Upper lobe of right lung (tissue), 1 donor: ENCODE measurements around the gene TNFRSF19. TPM values are rescaled to one million over a fixed set of nuclear protein-coding genes. Genes with fewer than 3 reads are reported as not detected.

Experiments
- ATAC-seq: fragments of 200-7000 bp; cut with Tn5 transposase; one replicate; pipeline ENCODE4 v1.9.1; 2020; ENCODE audit warnings: mild to moderate bottlenecking, moderate library complexity
- DNase-seq: peaks from one replicate; pipeline ENCODE4 v3.0.0-alpha.2; 2020
- H3K27ac ChIP-seq: fragments of 200-600 bp; one replicate; pipeline ENCODE4 v1.8.0; 2022
- H3K27me3 ChIP-seq: fragments of 200-600 bp; one replicate; pipeline ENCODE4 v1.8.0; 2022; ENCODE audit warnings: mild to moderate bottlenecking
- H3K36me3 ChIP-seq: fragments of 200-600 bp; one replicate; pipeline ENCODE4 v1.8.0; 2022
- H3K4me1 ChIP-seq: fragments of 200-600 bp; one replicate; pipeline ENCODE4 v1.8.0; 2022
- H3K4me3 ChIP-seq: fragments of 200-600 bp; one replicate; pipeline ENCODE4 v1.8.0; 2022; ENCODE audit warnings: mild to moderate bottlenecking
- H3K9me3 ChIP-seq: fragments of 200-600 bp; one replicate; pipeline ENCODE4 v1.8.0; 2022
- intact Hi-C: fragments of 100-400 bp; cut with DNase I; formaldehyde crosslinking; loops from one replicate; pipeline ENCODE4 v1.11.0; 2022
- total RNA-seq: library from RNA; stranded (reverse); fragmentation: NEBNext Ultra II Directional; extraction: Animal tissue kit (Norgen Biotek cat#: 25700); gene quantifications from one replicate; pipeline ENCODE4 v1.2.1, GENCODE V29; 2021
- TF ChIP-seq, protein P1 (sequence below): fragments of 200-600 bp; IDR thresholded peaks from one replicate; pipeline ENCODE4 v1.8.0; 2022; ENCODE audit warnings: antibody characterized with exemption
- donor health status: DM: no; HTN: yes; CAD: no; lungs with severe emphysema.

The TNFRSF19 gene
- total RNA-seq, 1 donor from 2014 or later, result 17.9 TPM

DNA sequence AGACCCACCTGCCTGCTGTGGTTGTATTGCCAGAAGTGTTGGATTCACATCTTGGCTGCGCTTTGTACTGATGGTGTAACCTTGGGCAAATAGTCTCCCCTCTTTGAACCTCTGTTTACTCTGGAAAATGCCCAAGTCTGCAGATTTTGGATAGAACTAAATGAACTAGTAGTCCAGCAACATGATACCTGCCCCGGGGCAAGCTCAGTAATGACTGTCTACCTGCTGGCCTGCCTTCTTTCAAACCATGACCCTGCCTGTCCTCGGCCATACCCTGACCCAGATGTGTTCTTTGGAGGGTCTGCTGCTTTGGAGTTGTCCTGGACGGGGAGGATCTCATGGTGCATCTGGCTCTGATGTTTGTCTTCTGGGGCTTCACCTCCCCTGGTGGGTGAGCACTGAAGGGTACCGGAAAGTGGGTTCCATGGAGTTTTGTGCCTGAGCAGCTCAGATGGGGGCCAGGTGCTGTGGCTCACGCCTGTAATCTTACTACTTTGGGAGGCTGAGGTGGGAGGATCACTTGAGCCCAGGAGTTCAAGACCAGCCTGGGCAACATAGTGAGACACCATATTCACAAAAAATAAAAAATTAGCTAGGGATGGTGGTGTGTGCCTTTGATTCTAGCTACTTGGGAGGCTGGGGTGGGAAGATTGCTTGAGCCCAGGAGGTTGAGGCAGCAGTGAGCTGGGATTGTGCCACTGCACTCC is 59.5 kb downstream of the TNFRSF19 start:
- intact Hi-C loops, result no loop called here
- Histone ChIP-seq H3K4me3 (no peak overlapping the region), H3K27me3 (no peaks in the 10 kb centered on the region), H3K9me3 (no peaks in the 10 kb centered on the region), H3K36me3 (no peaks in the 10 kb centered on the region), H3K4me1 (no peaks in the 10 kb centered on the region), H3K27ac (no peak overlapping the region)
- TF ChIP-seq, protein P1, sequence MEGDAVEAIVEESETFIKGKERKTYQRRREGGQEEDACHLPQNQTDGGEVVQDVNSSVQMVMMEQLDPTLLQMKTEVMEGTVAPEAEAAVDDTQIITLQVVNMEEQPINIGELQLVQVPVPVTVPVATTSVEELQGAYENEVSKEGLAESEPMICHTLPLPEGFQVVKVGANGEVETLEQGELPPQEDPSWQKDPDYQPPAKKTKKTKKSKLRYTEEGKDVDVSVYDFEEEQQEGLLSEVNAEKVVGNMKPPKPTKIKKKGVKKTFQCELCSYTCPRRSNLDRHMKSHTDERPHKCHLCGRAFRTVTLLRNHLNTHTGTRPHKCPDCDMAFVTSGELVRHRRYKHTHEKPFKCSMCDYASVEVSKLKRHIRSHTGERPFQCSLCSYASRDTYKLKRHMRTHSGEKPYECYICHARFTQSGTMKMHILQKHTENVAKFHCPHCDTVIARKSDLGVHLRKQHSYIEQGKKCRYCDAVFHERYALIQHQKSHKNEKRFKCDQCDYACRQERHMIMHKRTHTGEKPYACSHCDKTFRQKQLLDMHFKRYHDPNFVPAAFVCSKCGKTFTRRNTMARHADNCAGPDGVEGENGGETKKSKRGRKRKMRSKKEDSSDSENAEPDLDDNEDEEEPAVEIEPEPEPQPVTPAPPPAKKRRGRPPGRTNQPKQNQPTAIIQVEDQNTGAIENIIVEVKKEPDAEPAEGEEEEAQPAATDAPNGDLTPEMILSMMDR, result no peak
- ATAC-seq, result peak; percentile 72
- no peak for DNase-seq

DNA sequence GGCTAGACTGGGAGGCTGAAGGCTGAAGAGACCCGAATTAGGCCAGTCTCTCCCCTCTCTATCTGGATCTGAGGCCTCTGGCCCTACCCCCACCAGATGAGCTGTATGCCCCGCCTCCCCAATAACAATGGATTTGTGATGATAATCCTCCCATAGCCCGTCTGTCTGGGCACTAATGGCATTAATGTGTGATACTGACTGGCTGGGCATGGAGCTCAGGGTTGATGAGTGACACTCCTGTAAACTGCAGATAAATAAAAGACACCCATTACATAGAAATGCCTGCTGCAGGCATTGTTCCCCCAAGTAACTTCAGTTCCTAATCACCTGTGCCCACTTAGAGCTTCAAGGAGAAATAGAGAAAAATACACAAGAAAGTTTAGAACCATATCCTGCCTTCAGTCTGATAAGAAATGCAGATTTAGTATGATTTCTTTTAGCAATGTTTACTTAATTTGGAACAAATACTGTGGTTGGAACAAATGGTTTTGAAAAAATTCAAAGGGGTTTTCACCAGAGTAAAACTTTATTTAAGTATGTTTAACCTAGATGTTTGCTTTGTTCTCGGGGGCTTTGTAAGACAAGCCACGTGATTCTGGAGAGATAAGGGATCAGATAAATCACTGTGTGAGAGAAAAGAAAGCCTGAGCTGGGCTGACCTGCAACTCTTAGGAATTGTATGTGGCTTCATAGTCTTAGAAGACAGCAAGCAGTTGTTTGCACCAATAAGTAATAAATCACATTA is 60.3 kb downstream of the TNFRSF19 start:
- TF ChIP-seq, protein P1, result no peak
- intact Hi-C loops, result no loop called here
- no peaks in the 10 kb centered on the region for H3K4me1 ChIP-seq
- H3K9me3 ChIP-seq, result no peaks in the 10 kb centered on the region
- ATAC-seq, result no peak
- H3K36me3 ChIP-seq, result no peaks in the 10 kb centered on the region
- no peak overlapping the region for H3K4me3 ChIP-seq
- H3K27me3 ChIP-seq, result no peaks in the 10 kb centered on the region
- H3K27ac ChIP-seq, result no peak overlapping the region
- DNase-seq, result no peak

DNA sequence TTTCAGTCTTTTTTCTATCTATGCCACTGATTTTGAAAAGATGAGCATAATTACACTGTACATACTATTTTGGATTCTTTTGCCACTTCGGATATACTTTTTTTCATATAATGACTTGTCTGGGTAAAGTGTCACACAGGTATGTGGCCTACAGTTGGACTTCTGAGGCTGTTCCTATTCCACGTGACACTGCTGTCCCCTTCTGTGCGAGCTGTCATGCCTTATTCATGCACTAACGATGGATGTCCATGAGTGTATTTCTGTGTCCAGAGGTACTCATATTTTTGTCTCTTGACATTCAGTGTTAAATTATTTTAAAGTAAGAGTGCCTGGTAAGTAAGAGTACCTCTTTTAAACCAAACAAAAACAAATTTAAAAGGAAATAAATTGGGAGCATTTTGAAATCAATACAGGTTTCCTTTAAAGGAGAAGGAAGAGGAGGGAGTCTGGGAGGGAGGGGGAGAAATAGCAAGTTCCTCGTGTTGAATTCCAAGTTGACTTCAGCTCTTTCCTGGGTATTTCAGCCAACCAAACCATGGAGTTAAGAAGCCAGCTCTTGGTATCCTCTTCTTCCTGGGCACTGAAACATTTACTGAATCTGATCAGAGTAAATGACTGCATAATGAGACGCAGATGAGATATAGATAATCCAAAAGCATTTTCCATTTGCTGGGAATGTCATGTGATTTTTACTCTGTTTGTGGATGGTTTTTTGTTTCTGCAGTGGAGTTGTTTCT is 61.3 kb downstream of the TNFRSF19 start:
- TF ChIP-seq, protein P1, result no peak
- Histone ChIP-seq H3K4me1 (no peaks in the 10 kb centered on the region), H3K36me3 (no peaks in the 10 kb centered on the region), H3K27ac (no peak overlapping the region), H3K9me3 (no peaks in the 10 kb centered on the region), H3K4me3 (no peak overlapping the region), H3K27me3 (no peaks in the 10 kb centered on the region)
- ATAC-seq (no peak), DNase-seq (no peak)
- intact Hi-C loops, result no loop called here

DNA sequence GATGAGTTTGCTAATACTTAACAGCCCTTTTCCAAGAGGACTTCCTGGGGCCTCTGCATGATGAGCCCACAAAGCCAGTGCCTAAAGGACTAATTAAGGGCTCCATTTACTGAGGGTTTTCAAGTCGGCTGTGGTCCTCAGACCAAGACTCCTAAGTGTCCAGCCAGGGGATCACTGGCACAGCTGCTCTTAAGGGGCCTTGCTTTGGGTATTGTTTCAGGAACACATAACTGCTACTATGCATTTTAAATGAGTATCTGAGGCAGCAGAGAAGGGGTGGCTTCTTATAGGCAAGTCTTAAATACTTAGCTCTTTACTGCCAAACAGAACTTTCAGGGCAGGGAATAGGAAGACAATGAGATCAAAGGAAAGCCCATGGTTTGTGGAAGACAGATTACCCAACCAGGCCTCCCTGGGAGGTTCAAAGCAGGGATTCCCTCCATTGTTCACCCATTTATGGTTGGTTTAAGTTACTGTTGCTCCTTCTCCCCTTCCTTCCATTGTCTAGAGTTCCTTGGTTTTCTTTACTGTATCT is 61.9 kb downstream of the TNFRSF19 start:
- Histone ChIP-seq H3K27ac (no peak overlapping the region), H3K4me1 (no peaks in the 10 kb centered on the region), H3K9me3 (no peaks in the 10 kb centered on the region), H3K36me3 (no peaks in the 10 kb centered on the region), H3K4me3 (no peak overlapping the region), H3K27me3 (no peaks in the 10 kb centered on the region)
- intact Hi-C loops, result no loop called here
- ATAC-seq (no peak), DNase-seq (no peak)
- TF ChIP-seq, protein P1, result no peak

DNA sequence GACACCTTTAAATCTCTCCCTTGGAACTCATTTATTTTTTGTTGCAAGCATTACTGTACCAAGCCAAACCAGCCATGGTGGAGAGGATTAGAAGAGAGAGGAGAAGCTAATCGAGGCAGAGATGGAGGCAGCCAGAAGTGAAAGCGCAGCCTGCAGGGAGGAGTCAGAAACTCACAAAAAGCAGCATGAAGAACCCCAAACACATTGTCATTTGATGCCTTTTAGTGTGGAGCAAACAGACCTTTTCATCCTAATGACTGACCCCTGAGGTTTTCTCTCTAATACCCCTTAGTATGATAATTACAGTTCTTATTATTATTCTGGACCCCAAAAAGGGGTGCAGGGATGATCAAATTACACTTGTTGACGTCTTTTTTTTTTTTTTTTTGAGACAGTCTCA is 62.5 kb downstream of the TNFRSF19 start:
- intact Hi-C loops, result no loop called here
- ATAC-seq (no peak), DNase-seq (no peak)
- no peaks in the 10 kb centered on the region for H3K36me3 ChIP-seq
- no peak overlapping the region for H3K27ac ChIP-seq
- no peaks in the 10 kb centered on the region for H3K4me1 ChIP-seq
- no peak overlapping the region for H3K4me3 ChIP-seq
- H3K27me3 ChIP-seq, result no peaks in the 10 kb centered on the region
- TF ChIP-seq, protein P1, result no peak
- H3K9me3 ChIP-seq, result no peaks in the 10 kb centered on the region
